ENCODE results near the gene TIPARP.
"Not testable (repeated sequence)": the region's sequence is repeated elsewhere in the genome, so short reads cannot be mapped to it uniquely, and the experiment has no call there.

TIPARP gene

GRCh38 chr3:156735471-156735870 is 61.1 kb downstream of the TIPARP start:
- ChIA-PET CTCF (interaction anchor here (1.2 to 6.1 kb wide), 5 partner anchors 8 to 57 kb away, joined by 4 to 29 read pairs (median 5); no protein-coding TSS in a partner anchor), POLR2A (no interaction called here)
- TF ChIP-seq, protein P1, sequence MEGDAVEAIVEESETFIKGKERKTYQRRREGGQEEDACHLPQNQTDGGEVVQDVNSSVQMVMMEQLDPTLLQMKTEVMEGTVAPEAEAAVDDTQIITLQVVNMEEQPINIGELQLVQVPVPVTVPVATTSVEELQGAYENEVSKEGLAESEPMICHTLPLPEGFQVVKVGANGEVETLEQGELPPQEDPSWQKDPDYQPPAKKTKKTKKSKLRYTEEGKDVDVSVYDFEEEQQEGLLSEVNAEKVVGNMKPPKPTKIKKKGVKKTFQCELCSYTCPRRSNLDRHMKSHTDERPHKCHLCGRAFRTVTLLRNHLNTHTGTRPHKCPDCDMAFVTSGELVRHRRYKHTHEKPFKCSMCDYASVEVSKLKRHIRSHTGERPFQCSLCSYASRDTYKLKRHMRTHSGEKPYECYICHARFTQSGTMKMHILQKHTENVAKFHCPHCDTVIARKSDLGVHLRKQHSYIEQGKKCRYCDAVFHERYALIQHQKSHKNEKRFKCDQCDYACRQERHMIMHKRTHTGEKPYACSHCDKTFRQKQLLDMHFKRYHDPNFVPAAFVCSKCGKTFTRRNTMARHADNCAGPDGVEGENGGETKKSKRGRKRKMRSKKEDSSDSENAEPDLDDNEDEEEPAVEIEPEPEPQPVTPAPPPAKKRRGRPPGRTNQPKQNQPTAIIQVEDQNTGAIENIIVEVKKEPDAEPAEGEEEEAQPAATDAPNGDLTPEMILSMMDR (IDR thresholded peaks at IDR 0.05; ENCODE audit: control extremely low read depth, extremely low read depth, low read depth, missing control alignments): no peak
- DNase-seq (ENCODE audit: extremely low spot score): no peak

- DNase-seq (ENCODE audit: extremely low spot score); POLR2A ChIA-PET: not testable (repeated sequence)
- CTCF ChIA-PET: interaction anchor here (1.4 to 6.1 kb wide), 2 partner anchors 11 to 14 kb away, joined by 5 to 29 read pairs; no protein-coding TSS in a partner anchor
Observed at GRCh38 chr3:156737049-156737448, 62.7 kb downstream of the TIPARP start.

- ChIA-PET POLR2A (no interaction called here), CTCF (interaction anchor here (3.6 kb wide), 1 partner anchor 10 kb away, joined by 12 read pairs; no protein-coding TSS in a partner anchor)
- TF ChIP-seq, protein P1 (IDR thresholded peaks at IDR 0.05; ENCODE audit: control extremely low read depth, extremely low read depth, low read depth, missing control alignments): no peak
- no peak for DNase-seq (ENCODE audit: extremely low spot score)
Observed at GRCh38 chr3:156738251-156738650, 63.9 kb downstream of the TIPARP start.

- DNase-seq (ENCODE audit: extremely low spot score): no peak
- TF ChIP-seq, protein P1 (IDR thresholded peaks at IDR 0.05; ENCODE audit: control extremely low read depth, extremely low read depth, low read depth, missing control alignments): no peak
- ChIA-PET POLR2A (no interaction called here), CTCF (interaction anchor here (0.6 to 3.6 kb wide), 4 partner anchors 9 to 53 kb away, joined by 3 to 12 read pairs (median 4); no protein-coding TSS in a partner anchor)
Observed at GRCh38 chr3:156739976-156740375, 65.6 kb downstream of the TIPARP start.

DNA sequence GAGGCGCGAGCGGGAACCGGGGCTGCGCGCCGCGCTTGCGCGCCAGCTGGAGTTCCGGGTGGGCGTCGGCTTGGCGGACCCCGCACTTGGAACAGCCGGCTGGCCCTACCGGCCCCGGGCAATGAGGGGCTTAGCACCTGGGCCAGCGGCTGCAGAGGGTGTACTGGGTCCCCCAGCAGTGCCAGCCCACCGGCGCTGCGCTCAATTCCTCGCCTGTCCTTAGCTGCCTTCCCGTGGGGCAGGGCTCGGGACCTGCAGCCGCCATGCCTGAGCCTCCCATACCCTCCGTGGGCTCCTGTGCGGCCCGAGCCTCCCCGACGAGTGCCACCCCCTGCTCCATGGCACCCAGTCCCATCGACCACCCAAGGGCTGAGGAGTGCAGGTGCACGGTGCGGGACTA is 66.2 kb downstream of the TIPARP start:
- DNase-seq (ENCODE audit: extremely low spot score); POLR2A ChIA-PET: not testable (repeated sequence)
- CTCF ChIA-PET: interaction anchor here (1.1 to 3.6 kb wide), 2 partner anchors 8 to 12 kb away, joined by 3 to 12 read pairs; no protein-coding TSS in a partner anchor

GRCh38 chr3:156741935-156742334 is 67.5 kb downstream of the TIPARP start:
- CTCF ChIA-PET: interaction anchor here (0.7 to 3.6 kb wide), 7 partner anchors 9 to 395 kb away, joined by 3 to 12 read pairs (median 3); no protein-coding TSS in a partner anchor
- TF ChIP-seq, protein P1 (IDR thresholded peaks at IDR 0.05; ENCODE audit: control extremely low read depth, extremely low read depth, low read depth, missing control alignments): no peak
- POLR2A ChIA-PET: no interaction called here
- no peak for DNase-seq (ENCODE audit: extremely low spot score)

- CTCF ChIA-PET: interaction anchor here (1.1 to 1.4 kb wide), 4 partner anchors 12 to 338 kb away, joined by 3 read pairs; no protein-coding TSS in a partner anchor
Observed at GRCh38 chr3:156742401-156742800, 68.0 kb downstream of the TIPARP start.

More at GRCh38 chr3:156742401-156742800, 68.0 kb downstream of the TIPARP start:
- DNase-seq (ENCODE audit: extremely low spot score): no peak
- TF ChIP-seq, protein P1 (IDR thresholded peaks at IDR 0.05; ENCODE audit: control extremely low read depth, extremely low read depth, low read depth, missing control alignments): no peak
- POLR2A ChIA-PET: no interaction called here
